ENCODE measurements around the gene BMP5.

BMP5 gene

GRCh38 chr6:55798571-55798970 is 76.8 kb downstream of the BMP5 start:
- no peak for FAIRE-seq

- no peak for FAIRE-seq
Observed at GRCh38 chr6:55794136-55794812, 81.1 kb downstream of the BMP5 start.

- no peak for FAIRE-seq
Observed at GRCh38 chr6:55785273-55785672, 90.1 kb downstream of the BMP5 start.

GRCh38 chr6:55782275-55782674 is 93.1 kb downstream of the BMP5 start:
- no peak for FAIRE-seq

GRCh38 chr6:55778705-55779104 is 96.7 kb downstream of the BMP5 start:
- FAIRE-seq = no peak

- no peak for FAIRE-seq
Observed at GRCh38 chr6:55777469-55777868, 97.9 kb downstream of the BMP5 start.

- no peak for FAIRE-seq
Observed at GRCh38 chr6:55776113-55776512, 99.3 kb downstream of the BMP5 start.

- no peak for FAIRE-seq
Observed at GRCh38 chr6:55775029-55775318, 100.4 kb downstream of the BMP5 start.

GRCh38 chr6:55774286-55775028 is 100.9 kb downstream of the BMP5 start:
- no peak for FAIRE-seq

GRCh38 chr6:55773620-55774216 is 101.7 kb downstream of the BMP5 start:
- FAIRE-seq = no peak

- no peak for FAIRE-seq
Observed at GRCh38 chr6:55772730-55773129, 102.7 kb downstream of the BMP5 start.

GRCh38 chr6:55759536-55759935 is 115.9 kb downstream of the BMP5 start:
- no peak for FAIRE-seq

GRCh38 chr6:55758156-55758937 is 117.0 kb downstream of the BMP5 start:
- no peak for FAIRE-seq

- FAIRE-seq = no peak
Observed at GRCh38 chr6:55756531-55757031, 118.8 kb downstream of the BMP5 start.

- no peak for FAIRE-seq
Observed at GRCh38 chr6:55748880-55749279, 126.5 kb downstream of the BMP5 start.

GRCh38 chr6:55746473-55746872 is 128.9 kb downstream of the BMP5 start:
- no peak for FAIRE-seq

GRCh38 chr6:55734256-55734655 is 141.1 kb downstream of the BMP5 start:
- no peak for FAIRE-seq

- FAIRE-seq = no peak
Observed at GRCh38 chr6:55729665-55730064, 145.7 kb downstream of the BMP5 start.

GRCh38 chr6:55726144-55726543 is 149.2 kb downstream of the BMP5 start:
- no peak for FAIRE-seq

GRCh38 chr6:55714831-55715230 is 160.6 kb downstream of the BMP5 start:
- FAIRE-seq = no peak

- FAIRE-seq = no peak
Observed at GRCh38 chr6:55713436-55713835, 162.0 kb downstream of the BMP5 start.

GRCh38 chr6:55708711-55709110 is 166.7 kb downstream of the BMP5 start:
- no peak for FAIRE-seq
